KBM-7 (cell line): ENCODE data around the gene KHK.
"Not testable (repeated sequence)": the region's sequence is repeated elsewhere in the genome, so short reads cannot be mapped to it uniquely, and the experiment has no call there.

Source experiments
- DNase-seq: peaks from one replicate; pipeline ENCODE4 v3.0.0-alpha.2; 2015
- in situ Hi-C: fragments of 300-500 bp; cut with MboI; formaldehyde crosslinking; loops from 2 replicates; pipeline ENCODE4 v1.14.3; 2020; ENCODE audit warnings: low sequenced_read_pairs, low pct_unique_long_range_greater_than_20kb, mixed read lengths

The KHK gene

DNA sequence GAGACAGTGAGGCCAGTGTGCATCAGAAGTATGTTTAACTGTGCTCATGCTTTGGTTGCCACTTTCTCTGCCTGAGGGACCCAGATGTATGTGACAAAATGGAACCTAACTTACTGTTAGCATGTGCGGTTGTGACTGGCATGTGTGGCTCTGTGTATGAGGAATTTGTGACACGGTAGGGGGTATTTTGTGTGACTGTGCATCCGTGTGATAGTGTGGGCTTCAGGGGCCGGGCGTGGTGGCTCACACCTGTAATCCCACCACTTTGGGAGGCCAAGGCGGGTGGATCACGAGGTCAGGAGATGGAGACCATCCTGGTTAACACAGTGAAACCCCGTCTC, 32.7 kb downstream of the KHK start:
- in situ Hi-C loops, DNase-seq: not testable (repeated sequence)

DNA sequence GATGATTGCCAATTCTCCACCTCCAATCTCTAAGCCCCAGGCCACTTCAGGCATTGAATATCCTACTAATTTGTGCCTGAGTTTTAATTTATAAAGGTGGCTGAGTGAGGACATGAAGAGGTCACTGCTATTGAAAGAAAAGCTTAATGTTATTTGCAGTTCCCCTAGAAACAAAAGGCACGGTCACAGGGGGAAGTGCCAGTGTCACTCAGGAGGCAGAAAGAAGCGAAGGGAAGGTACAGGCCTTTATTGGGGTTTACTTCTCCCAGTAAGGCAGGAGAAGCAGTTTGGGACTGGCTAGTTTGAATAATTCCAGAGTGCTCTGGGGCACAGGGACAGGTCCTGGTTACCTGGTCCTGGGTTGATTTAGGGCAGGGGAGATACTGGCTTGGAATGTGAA, 35.3 kb downstream of the KHK start:
- no peak for DNase-seq
- in situ Hi-C loops: no loop called here

DNA sequence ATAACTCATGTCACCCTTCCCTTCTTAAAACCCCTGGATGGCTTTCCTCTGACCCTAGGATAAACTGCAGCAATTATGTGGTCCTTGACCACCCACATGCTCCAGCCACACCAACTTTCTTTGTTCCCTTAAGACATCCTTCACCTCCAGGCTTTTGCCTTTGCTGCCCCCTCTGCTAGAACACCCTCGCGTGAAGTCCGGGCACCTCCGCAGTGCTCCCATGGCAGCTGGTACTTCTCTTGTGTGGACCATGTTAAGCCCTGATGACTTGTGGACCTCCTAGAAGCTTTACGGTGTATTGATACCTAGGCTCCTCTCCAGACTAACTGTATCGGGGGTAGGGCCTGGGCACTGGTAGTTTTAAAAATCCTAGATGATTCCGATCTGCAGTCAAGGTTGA, 36.2 kb downstream of the KHK start:
- DNase-seq: no peak
- in situ Hi-C loops: no loop called here

DNA sequence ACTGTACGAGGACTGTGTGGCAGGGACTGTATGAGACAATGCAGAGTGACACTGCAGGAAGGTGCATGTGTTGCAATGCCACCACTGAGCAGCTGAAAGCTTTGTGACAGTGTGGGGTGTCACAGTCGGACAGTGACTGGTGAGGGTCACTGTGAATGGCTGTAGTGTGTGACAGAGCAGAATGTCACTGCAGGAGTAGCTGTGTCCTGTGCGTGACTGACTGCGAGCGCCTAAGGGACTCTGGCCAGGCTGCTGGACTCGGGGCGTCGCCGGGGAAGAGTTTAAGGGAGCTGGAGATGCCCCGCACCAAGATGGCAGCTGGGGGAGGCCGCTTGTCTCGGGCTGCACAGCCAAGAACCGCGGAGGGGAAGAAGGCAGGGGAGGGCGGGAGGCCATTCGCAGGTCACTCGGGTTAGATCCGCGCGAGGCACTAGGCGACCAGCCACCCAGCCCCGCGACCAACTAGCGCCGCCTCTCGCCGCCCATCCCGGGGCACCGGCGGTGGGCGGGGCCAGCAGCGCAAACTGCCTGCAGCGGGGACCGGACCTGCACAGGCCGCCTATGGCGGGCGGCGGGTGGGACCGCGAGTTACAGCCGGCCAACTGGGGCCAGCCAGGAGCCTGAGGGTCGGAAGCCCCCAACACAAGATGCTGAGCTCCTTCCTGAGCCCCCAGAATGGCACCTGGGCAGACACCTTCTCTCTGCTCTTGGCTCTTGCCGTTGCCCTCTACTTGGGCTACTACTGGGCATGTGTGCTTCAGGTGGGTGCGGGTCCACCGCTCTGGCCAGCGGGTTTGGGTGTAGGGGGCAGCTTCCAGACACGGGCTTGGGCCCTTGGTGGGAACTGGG, 37.0 kb downstream of the KHK start, which contains the start of gene ABHD1:
ABHD1 (plus strand) TSS at position 514 of the 849 bp plus-strand sequence; CDS start at position 648, 134 bp downstream.
- peak; percentile 60 for DNase-seq
- in situ Hi-C loops: no loop called here

DNA sequence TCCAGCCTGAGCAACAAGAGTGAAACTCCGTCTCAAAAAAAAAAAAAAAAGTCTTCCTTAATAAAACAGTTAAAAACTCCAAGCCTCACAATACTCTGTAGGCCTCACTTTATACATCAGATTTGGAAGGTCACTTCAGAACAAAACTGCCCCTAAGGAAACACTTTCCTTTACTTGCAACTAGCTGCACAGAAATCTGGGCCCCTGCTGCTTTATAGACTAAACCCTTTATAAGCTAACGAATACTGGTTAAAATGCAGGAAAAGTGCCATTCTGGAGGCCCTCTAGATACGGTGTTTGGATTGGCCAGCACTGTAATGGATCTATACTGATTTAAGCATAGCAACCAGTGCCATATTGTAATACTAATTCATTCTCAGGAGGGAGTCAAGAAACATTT, 38.5 kb downstream of the KHK start:
- DNase-seq: no peak
- in situ Hi-C loops: no loop called here

DNA sequence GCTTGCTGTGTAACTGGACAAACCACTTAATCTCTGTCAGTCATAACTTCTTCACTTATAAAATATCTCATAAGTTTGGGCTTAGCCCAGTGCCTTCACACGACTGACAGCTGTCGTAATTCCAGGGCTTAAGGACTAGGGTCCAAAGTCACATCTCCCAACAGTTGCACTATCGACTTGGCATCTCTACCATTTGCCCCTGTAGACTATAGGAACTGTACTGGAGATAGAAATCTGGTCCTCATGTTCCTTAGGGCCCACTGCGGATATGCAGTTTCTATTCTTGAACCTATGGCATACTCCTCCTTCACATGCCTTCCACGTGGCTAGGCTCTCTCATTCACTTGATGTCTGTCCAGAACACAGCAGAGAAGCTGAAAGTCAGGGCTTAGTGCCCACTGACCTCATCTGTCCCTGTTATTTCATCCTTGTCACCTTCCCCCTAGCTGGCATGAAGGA, 39.7 kb downstream of the KHK start:
- DNase-seq: no peak
- in situ Hi-C loops: no loop called here

DNA sequence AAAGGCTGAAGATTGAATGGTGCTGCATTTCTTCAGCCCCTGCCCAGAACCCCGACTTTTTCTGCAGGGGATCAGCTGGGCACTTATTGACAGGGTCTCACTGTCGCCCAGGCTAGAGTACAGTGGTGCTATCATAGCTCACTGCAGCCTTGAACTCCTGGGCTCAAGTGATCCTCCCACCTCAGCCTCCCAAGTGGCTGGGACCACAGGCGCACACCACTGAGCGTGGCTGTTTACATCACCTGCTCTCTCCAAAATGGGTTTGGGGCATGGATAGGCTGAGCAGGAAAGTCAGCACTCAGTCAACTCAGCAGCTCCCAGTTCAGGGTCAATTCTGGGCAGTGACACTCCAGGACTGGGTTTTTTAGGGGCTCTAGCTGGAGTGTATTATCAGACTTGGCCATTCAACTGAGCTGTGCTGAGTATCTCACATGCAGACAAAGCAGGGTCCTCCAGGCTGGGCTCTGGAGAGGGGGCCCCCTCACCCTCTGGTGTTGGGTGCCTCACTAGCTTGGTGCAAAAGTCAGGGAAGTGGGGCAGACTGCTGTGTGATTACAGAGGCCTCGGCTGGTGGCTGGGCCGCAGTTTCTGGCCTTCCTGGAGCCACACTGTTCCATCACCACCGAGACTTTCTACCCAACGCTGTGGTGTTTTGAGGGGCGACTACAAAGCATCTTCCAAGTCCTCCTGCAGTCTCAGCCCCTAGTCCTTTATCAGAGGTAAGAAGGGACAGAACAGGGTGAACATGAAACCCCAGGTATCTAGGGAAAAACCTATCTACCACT, 41.5 kb downstream of the KHK start:
- DNase-seq: no peak
- in situ Hi-C loops: no loop called here

DNA sequence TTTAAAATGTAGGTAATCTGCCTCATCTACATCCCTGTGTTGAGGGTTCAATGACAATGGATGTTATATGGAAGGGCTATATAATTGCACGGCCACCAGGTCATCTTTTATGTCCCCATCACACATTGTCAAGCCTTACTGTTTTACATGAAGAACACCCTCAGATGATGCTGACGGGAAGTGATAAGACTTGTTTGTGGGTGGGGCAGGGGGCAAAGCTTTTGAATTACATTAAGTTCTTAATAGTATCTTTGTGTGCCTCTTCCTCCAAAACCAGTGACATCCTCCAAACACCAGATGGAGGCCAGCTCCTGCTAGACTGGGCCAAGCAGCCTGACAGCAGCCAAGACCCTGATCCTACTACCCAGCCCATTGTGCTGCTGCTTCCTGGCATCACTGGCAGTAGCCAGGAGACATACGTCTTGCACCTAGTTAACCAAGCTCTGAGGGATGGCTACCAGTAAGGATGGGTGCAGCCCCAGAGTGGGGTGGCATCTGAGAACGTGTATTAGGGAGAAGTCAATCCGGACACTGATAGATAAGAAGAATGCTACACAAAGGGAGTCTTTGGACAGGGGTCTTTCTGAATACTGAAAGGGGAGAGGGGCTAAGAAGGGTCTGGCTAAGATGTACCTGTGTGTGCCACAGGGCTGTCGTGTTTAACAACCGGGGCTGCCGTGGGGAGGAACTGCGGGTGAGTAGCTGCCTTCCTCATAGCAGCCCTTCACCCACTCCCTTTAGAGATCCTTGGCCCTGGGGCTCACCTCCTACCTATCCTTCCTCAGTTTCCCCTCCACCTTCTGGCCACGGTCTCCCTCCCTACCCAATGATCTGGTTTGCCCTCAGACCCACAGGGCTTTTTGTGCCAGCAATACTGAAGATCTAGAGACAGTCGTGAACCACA, 42.3 kb downstream of the KHK start:
- in situ Hi-C loops: no loop called here
- no peak for DNase-seq

DNA sequence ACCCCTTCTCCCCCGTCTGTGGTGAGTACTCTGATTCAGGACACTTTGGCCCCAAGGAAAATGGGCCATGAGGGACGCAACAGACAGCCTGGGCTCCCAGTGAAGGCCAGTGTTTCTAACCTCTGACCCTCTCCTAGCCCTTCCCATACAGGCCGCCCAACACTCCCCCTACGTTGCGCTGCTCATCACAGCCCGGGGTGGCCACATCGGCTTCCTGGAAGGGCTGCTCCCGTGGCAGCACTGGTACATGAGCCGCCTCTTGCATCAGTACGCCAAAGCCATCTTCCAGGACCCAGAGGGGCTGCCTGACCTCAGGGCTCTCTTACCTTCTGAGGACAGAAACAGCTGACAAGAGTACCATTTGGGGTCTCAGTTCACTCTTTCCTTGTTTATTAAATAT, 43.8 kb downstream of the KHK start:
- DNase-seq: no peak
- in situ Hi-C loops: no loop called here

DNA sequence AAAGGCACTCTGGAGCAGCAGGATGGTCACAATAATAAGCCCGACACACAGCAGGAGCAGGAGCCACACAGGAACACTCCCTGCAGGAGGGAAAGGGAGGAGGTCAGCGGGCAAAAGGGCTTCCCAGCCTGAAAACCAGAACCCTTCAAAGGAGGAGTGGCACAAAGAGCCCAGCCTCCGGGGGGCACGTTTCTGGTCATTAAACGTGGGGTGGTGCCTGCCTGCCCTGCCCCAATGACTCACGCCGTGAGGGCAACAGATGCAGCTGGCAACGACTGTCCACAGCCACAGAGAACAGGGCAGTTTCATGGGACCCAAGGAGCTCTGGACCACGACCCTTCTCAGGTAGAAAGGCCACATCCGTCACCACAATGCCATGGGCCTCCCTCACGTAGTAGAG, 44.9 kb downstream of the KHK start:
- no peak for DNase-seq

DNA sequence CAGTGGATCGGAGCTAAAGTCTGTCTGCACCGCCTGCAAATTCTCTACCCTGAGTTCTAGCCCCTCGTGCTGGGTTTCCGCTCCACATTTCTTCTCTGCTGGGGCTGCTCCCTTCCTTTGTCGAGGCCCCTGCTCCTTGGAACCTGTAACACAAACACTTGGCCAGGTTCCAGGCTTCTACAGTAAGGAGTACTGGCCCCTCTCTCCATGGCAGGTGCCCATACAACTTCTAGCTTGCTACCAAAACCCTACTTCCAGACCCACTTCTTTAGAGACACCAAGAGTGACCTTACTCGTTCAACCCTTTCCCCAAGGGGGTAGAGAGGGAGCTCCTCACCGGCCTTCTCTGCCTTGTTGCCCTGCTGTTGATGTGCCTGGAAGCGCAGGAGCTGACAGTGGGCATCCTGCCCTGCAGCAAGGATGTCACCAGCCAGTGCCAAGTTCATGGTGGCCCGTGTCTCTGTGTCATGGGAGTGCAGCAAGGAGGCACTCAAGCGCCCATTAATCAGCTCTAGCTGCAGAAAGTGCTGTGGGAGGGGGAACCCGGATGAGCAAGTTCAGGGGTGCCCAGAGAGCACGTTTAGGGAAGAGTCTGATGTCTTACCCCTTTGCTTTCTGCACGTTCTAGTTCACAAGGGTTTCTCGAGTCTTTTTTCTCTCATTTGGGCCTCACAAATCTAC, 46.8 kb downstream of the KHK start:
- DNase-seq: peak; percentile 19
- in situ Hi-C loops: no loop called here

More for the DNA sequence above, 44.9 kb downstream of the KHK start:
- in situ Hi-C loops: no loop called here

DNA sequence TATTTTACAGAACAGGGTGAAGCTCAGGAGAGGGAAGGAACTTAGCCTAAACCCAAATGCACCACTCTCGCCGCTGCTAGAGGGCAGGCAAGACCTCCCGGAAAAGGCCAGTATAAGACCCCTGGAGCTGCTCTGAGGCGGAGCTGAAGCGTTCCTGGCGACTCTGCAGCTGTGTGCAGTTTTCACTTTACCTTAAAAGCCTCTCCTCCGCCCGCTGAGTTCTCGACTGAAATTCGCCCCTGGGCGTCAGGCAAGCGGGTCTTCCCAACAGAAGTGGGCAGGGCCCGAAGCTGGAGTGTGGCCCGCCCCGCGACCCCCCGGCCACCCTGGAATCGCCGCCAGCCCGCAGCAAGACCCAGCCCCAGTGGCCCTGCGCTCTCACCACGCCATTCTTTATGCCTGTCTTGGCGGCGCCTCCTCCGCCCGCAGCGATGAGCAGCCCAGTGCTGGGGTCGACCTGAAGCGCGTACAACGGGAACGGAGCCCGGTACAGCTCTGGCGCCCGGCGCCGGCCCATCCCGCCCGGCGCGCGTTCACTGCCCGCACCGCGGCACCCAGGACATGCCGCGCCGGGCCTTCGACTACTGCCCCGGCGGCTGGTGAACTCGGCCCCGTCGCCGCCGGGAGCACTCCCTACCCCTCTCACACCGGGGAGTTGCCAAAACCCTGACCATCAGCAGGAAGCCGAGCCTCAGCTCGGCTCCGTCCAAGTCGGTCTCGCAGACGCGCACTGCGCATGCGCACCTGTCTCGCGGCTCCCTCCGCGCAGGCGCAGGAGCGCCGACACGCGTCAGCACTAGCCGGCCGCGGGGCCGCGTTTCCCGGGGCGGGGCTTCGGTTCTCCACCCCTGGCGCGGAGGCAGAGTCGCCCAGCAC, 47.6 kb downstream of the KHK start, which contains the start of gene PREB:
PREB (minus strand) TSS at position 732 of the 876 bp plus-strand sequence; CDS start at position 517, 215 bp downstream.
- in situ Hi-C loops: no loop called here
- peak; percentile 94 for DNase-seq

DNA sequence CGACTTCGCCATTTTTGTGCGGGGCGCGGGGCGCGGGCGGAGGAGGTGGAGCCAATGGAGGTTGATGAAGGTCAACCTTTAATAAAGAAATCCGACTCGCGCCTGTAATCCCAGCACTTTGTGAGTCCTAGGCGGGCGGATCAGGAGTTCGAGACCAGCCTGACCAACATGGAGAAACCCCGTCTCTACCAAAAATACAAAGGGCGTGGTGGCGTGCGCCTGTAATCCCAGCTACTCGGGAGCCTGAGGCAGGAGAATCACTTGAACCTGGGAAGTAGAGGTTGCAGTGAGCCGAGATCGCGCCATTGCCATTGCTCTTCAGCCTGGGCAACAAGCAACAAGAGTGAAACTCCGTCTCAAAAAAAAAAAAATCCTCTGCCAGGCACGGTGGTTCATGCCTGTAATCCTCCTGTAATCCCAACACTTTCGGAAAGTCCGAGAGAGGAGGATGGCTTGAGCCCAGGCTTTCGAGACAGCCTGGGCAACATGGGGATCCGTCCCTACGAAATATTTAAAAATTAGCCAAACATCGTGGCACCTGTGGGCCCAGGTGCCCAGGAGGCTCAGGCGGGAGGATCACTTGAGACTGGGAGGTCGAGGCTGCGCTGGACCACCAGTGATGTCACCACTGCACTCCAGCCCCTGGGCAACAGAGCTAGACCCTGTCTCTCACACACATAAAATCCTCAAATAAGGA, 48.4 kb downstream of the KHK start:
- no peak for DNase-seq
- in situ Hi-C loops: no loop called here

DNA sequence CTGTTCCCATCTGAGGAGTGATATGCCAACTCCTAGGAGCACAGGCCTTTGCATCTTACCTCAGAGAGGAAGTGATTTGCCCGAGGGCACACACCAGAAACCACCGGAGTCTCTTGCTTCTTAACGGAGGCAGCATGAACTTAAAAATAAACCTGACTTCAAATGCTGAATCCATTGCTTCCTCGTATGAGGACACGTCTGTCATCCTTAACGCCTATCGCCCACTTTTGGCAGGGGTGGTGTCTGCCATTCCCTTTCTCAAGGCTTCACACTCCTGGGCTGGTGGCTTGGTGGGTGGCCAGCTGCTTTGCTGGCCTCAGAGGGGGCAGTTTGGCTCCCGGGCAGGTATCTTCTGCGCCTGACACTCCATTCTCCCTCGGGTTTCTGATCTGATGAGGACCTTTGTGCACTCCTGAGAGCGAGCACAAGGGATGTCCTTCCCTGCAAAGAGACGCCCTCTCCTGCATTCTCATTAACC, 48.9 kb downstream of the KHK start:
- in situ Hi-C loops: no loop called here

DNA sequence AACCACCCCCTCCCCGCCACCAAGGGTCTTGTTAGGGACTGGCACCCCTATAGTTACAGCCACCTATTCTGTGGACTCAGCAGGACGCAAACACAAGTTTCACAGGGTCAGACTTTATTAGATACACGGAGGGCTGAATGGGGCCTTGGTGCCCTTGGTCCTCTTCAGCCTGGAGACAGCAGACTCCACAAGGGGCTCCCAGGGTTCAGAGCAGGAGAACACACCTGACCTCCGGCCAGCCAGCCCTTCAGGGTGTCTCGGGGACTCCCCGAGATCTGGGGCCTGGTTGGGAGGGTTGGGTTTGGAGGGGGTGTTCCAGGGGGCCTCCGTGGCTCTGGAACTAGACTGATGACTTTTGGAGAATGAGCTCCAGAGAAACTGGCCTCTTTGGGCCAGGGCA, 50.2 kb downstream of the KHK start:
- in situ Hi-C loops: no loop called here
- no peak for DNase-seq

More for the DNA sequence above, 48.9 kb downstream of the KHK start:
- no peak for DNase-seq

DNA sequence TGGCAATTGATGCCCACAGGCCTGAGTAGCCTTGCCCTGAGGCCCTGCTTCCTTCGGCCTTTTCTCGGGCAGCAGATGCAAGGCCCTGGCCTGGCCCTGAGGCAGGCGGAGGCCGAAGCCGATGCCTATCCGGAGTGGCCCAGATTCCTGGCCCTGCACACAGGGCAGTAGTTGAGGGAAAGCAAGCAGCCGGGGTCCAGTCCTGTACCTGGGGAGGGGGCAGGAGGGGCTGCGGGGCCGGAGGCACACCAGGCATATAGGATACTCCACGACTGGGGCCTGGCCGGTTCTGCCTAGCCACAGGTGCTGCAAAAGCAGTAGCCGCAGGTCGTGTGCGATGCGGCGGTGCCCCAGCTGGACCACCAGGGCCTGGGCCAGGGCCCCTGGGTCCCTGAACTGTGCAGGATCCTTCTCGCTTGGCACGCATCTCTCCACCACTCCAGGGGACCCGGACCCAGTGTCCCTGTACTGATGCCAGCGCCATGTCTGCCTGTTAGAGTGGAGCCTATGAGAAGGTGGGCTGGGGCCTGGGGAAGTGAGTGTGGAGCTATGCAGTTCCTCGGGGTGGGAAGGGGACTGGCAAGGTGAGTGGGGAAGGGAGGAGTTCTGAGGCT, 50.9 kb downstream of the KHK start:
- no peak for DNase-seq
- in situ Hi-C loops: no loop called here

DNA sequence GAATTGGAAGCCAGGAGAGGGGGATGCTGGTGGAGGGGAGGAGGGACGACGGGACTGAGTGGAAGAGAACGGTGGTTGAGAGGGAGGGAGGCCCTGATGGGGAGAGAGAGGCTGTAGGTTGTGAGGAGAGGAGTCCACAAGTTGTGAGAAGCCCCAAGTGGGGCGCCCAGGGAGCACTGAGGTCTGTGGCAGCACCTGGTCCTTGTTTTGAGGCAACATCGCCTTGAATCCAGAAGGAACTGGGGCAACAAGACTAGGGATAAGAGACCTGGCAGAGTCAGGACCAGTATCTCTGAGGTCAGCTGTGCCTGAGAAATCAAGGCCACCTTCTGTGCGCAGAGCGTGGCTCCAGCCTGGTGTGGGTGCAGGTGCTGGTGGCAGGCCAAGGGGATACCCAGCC, 51.5 kb downstream of the KHK start:
- DNase-seq: no peak
- in situ Hi-C loops: no loop called here
